Fibroblast of gingiva (primary cell): ENCODE measurements around the gene TWSG1.

Source experiments
- DNase-seq: peaks from one replicate; pipeline ENCODE4 v3.0.0-alpha.2; 2011; ENCODE audit warnings: low read depth

TWSG1 gene

DNA sequence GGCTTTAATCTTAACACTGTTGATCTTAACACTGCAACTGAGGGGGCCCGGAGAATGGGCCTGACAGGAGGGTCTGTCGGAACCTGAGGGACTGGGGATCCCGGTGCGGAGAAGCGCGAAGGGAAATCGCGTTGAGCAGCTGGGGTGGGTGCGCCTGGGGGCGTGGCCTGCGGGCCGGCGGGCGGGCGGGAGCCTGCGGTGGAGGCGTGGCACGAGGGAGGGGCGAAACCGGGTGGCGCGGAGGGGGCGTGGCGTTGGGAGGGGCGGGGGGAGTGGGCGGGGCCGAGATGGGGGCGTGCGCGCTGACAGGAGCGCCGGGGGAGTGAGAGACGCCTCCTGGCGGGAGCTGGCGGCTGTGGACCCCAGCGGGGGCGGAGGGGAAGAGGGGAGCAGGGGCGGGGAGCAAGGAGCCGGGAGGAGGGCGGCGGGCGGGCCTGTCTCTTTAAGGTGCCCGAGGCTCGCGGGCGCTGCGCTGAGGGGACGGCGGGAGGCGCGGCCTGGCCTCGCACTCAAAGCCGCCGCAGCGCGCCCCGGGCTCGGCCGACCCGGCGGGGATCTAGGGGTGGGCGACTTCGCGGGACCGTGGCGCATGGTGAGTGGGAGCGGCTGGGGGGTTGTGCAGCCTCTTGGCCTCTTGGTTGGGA, at the start of gene TWSG1:
Gene TWSG1, plus strand, starts transcription at position 445 of the 644 bp plus-strand sequence. CDS start 2,457 bp downstream, outside the sequence.
- peak; percentile 97 for DNase-seq

- DNase-seq = no peak
These were observed 49.0 kb upstream of the TWSG1 start for GRCh38 chr18:9285604-9286003.

DNA sequence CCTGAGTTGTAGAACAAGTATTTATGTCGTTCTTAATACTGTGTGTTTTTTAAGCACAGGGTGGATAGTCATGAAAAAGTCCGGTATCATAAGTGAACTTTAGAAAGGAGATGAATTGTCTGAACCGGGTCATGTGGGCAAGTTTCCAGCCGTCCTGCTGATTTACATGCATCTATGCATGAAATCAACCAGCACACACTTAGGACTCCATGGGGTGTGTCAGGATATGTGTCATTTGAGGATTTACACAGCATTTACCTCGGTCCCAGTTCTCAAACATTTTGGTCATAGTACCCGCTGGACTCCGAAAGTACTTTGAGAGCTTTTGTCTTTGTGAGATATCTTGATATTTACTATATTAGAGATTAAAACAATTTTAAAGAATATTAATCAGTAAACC, 47.5 kb upstream of the TWSG1 start:
- no peak for DNase-seq

- no peak for DNase-seq
These were observed 44.9 kb upstream of the TWSG1 start for GRCh38 chr18:9289698-9290097.

GRCh38 chr18:9290156-9290555, 44.4 kb upstream of the TWSG1 start:
- DNase-seq = peak; percentile 48

DNA sequence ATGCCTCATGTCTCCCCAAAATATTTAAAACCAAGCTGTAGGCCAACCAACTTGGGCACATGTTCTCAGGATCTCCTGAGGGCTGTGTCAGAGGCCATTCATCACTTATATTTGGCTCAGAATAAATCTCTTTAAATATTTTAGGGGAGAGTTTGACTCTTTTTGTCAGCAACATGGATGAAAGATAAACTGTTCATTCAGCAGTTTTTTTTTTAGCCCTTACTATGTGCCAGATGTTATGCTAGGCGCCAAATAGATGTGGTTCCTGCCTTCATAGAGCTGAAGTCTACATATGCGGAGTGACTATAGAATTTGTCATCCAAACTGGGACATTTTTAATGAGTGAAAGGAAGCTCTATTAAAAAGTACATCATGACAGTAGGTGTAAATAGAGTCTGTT, 42.5 kb upstream of the TWSG1 start:
- no peak for DNase-seq

DNA sequence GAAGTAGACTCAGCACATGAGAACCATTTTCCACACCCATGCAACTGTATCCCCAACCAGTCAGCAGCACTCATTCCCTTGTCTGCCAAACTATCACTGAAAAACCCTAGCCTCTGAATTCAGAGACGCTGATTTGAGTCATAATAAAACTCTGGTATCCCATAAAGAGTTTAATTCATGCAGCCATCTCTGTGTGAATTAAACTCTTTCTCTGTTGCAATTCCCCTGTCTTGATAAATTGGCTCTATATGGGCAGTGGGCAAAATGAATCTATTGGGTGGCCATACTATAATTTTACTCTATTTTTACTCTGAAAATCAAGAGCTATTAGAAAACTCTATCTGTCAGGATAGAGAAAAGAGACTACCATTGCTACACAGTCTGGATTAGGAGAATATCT, 40.6 kb upstream of the TWSG1 start:
- DNase-seq = no peak

GRCh38 chr18:9296233-9297006, 38.2 kb upstream of the TWSG1 start:
- peak; percentile 94 for DNase-seq

DNA sequence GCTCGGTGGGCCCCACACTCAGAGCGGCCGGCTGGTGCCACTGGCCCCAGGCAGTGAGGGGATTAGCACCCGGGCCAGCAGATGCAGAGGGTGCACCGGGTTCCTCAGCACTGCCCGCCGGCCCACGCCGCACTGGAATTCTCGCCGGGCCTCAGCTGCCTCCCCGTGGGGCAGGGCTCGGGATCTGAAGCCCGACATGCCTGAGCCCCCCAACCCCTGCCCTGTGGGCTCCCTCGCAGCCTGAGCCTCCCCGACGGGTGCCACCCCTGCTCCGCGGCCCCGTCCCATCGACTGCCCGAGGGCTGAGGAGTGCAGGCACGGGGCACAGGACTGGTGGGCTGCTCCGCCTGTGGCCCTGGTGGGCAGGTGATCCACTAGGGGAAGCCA, 37.6 kb upstream of the TWSG1 start:
- DNase-seq = no peak

GRCh38 chr18:9304388-9305070, 30.0 kb upstream of the TWSG1 start:
- DNase-seq = no peak

DNA sequence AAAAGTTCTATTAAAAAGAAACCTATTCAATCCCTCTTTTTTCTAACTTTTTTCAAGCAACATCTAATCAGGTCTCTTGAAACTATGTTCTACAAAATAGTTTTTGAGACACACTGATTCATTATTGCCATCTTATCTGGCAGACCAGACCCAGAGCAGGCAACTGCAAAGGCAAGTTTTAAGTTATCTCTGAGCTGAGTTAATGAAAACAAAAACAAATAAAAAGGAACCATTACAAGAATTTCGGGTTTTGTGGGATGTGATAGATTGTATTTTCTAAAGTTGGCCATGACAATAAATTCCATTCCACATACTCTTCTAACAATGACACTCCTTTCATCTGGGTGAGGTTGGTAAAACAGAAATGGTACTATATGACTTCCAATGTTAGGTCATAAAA, 15.2 kb upstream of the TWSG1 start:
- no peak for DNase-seq

GRCh38 chr18:9321017-9321452, 13.5 kb upstream of the TWSG1 start:
- peak; percentile 6 for DNase-seq

- DNase-seq = no peak
These were observed 12.8 kb upstream of the TWSG1 start for GRCh38 chr18:9321736-9322135.

DNA sequence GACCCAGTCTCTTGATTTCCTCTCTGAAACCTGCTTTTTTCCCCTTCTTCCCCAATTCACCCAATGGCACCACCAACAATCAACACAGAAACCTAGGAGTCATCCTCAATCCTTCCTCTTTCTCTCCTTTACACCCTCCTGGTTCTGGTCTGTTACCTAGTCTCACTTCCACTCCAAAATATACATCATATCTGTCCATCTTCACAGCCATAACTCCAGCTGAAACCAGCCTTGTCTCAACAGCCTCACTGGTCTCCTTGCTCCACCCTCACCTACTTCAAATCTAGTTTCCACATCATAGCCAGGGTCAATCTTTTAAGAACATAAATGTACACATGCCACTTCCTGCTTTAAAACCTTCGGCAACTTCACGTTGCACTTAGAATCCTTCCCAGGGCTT, 11.8 kb upstream of the TWSG1 start:
- DNase-seq = no peak

GRCh38 chr18:9323750-9324445, 10.7 kb upstream of the TWSG1 start:
- peak; percentile 10 for DNase-seq

- DNase-seq = no peak
These were observed 8.9 kb upstream of the TWSG1 start for GRCh38 chr18:9325716-9326115.

- DNase-seq = no peak
These were observed 5.8 kb upstream of the TWSG1 start for GRCh38 chr18:9328776-9329175.

DNA sequence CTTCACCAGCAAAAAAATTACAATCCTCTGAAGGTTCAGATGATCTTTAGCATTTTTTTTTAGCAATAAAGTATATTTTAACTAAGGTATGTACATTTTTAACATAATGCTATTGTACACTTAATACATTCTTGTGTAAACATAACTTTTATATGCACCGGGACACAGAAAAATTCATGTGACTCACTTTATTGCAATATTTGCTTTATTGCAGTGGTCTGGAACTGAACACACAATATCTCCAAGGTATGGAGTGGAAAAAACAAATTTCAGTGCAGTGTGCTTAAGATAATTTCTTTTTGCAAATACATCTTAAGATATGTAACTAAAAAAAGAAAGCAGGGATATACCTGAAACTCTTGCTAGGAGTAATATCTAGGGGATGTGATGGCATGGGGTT, 5.1 kb upstream of the TWSG1 start:
- DNase-seq = no peak

DNA sequence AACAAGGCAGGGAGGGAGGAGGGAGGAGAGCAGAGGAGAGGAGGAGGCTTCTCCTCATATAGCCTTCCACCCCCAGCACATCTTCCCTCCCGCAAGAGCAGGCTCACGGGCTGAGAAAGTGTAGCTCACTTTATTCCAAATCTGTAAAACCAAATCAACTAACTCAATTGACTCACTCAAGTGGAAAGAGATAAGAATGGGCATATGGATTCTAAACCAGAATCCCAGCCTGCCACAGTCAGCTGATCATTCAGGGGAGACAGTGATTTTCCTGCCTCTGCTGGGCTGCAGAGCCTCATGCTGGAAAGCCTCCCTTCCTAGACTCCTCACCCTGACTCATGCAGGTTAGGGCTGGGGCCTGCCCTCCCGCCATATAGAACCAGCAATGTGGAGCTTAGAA, 4.2 kb upstream of the TWSG1 start:
- DNase-seq = no peak

DNA sequence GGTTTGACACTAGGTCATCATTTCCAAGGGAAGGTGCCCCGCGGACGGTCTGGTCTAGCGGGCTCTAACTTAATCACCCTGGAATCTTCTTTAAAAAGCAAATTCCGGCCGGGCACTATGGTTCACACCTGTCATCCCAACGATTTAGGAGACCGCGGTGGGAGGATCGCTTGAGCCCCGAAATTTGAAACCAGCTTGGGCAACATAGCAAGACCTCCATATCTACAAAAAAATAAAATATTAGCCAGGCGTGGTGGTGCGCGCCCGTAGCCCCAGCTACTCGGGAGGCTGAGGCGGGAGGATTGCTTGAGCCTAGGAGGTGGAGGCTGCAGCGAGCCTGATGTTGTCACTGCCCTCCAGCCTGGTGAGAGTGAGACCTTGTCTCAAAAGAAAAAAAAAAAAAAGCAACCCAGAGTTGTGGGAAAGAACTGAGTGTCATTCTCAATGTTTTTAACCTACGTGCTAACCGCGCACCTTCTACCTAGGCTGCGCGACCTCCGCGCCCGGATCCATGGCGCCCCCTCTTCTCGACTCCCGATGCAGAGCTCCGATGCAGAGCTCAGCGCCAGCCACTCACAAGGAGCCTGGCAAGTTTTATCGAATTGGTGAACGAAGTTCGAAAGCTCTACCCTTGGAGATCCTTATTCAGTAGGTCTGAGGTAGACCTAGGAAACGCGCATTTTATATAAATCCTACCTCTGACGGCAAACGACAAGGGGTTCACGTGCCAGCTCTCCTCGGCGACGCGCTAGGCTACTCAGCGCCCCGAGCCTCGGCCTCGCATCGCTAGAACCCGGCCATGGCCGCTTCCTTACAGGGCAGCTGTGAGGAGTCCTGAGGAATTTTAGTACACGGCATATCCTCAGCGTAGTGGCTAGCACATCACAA, 888 bp upstream of the TWSG1 start:
- DNase-seq = no peak

DNA sequence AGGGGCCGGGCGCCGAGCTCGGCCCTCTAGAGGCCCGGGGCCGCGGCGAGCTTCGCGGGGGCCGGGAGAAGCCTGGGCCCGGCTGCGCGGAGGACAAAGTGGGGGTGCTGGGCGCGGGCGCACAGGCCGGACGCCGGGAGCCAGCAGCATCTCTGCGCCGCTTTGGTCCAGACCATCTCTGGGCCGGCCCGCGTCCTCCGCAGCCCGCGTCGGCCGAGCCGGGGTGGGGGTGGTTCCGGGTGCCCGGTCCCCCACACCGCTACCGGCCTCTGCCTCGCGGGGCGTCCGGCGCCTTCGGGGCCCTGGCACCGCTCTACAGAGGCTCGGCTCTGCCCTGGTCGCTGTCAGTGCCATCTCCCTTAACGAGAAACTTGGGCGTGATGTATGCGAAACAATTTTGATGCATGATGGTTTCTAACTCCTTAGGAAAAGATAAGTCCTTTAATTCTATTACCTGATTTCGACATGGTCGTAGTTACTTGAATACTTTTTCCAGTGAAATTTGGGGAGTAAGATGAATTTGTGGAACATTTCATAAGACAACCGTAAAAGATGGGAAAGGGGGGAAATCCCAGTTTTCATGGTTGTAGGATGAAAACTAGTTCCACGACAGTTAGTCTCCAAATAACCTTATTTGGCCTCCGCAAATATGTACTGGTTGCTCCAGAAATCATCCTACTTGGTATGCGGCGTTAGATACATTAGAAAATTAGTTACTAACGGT, 562 bp downstream of the TWSG1 start:
- DNase-seq = peak; percentile 34
